Measurements from ENCODE around the gene SBF2. TPM values are rescaled to one million over a fixed set of nuclear protein-coding genes. Genes with fewer than 3 reads are reported as not detected.
A peak's percentile ranks its signal among the peaks of the same experiment; 100 is the strongest.
"Not testable (repeated sequence)": the region's sequence is repeated elsewhere in the genome, so short reads cannot be mapped to it uniquely, and the experiment has no call there.

SBF2 gene
- total RNA-seq, 1 donor from 2014 or later, result 21.1 TPM

DNA sequence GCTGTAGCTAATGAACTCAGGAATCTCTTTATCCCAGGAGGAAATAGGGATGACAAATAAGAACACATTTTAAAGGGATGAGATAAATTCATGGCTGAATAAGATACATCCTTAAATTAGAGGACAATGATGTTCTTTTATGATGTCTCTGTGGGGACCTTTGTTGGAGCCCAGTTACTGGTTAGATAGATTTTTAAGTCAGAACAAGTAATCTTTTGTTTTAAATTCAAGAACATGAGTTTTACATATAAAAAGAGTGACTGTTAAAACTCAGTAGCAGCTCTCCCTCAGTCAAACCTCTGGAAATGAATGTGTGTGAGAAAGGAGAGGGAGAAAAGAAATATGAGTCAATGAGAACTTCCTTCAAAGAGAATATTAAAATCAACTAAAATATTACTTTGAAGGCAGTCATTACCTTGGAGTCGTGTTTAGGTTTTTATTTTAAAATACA lies 388.5 kb downstream of the SBF2 start:
- DNase-seq (ENCODE audit: low read depth), result no peak
- TF ChIP-seq, protein P1, sequence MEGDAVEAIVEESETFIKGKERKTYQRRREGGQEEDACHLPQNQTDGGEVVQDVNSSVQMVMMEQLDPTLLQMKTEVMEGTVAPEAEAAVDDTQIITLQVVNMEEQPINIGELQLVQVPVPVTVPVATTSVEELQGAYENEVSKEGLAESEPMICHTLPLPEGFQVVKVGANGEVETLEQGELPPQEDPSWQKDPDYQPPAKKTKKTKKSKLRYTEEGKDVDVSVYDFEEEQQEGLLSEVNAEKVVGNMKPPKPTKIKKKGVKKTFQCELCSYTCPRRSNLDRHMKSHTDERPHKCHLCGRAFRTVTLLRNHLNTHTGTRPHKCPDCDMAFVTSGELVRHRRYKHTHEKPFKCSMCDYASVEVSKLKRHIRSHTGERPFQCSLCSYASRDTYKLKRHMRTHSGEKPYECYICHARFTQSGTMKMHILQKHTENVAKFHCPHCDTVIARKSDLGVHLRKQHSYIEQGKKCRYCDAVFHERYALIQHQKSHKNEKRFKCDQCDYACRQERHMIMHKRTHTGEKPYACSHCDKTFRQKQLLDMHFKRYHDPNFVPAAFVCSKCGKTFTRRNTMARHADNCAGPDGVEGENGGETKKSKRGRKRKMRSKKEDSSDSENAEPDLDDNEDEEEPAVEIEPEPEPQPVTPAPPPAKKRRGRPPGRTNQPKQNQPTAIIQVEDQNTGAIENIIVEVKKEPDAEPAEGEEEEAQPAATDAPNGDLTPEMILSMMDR (IDR thresholded peaks at IDR 0.05; ENCODE audit: insufficient read depth, low read length, poor library complexity, severe bottlenecking), result no peak
- H3K27me3 ChIP-seq (ENCODE audit: control insufficient read depth, insufficient read depth, low read length), result no peaks in the 10 kb centered on the region
- no peaks in the 10 kb centered on the region for H3K36me3 ChIP-seq (ENCODE audit: control insufficient read depth, insufficient read depth, low read length)
- no peak overlapping the region for H3K4me3 ChIP-seq (ENCODE audit: low read depth, low read length)

DNA sequence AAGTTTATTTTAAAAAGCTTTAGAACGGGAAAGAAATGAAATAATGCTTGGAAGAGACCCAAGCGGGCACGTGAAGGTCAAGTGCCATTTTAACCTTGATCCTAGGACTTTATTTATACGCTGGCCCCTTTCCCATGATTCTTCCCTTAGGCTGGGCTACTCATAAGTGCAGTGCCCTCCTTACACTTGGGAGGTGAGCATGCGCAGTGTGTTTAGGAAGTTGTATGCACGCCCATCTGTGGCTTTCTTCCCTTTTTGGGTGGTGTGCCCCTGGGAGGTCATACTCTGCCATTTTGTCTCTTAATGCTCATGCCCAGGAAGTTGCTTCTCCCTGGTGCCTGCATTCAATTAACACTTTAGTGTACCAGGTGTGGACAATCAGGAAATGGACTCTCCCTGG lies 390.4 kb downstream of the SBF2 start:
- TF ChIP-seq, protein P1 (IDR thresholded peaks at IDR 0.05; ENCODE audit: insufficient read depth, low read length, poor library complexity, severe bottlenecking), result no peak
- Histone ChIP-seq H3K27me3 (ENCODE audit: control insufficient read depth, insufficient read depth, low read length) (no peaks in the 10 kb centered on the region), H3K4me3 (ENCODE audit: low read depth, low read length) (no peak overlapping the region), H3K36me3 (ENCODE audit: control insufficient read depth, insufficient read depth, low read length) (no peaks in the 10 kb centered on the region)
- DNase-seq (ENCODE audit: low read depth), result no peak

DNA sequence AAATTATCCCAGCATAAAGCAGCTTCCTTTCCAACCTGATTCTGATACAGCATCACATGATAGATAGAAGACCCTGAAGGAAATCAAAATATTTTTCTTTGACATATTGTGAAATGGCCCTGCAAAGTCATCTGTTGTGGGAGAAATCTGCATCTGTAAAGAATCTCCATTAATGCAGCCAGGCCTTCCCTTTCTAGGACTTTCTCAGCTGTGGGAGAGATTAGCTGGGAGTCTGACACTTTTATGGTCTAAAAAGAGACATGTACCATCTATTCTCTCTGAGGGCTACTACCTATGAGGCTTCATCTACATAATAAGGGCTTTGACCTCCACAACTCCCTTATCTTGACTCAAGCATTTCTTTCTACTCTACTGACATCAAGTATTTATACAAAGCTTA lies 392.1 kb downstream of the SBF2 start:
- no peak for DNase-seq (ENCODE audit: low read depth)
- TF ChIP-seq, protein P1 (IDR thresholded peaks at IDR 0.05; ENCODE audit: insufficient read depth, low read length, poor library complexity, severe bottlenecking), result no peak
- Histone ChIP-seq H3K27me3 (ENCODE audit: control insufficient read depth, insufficient read depth, low read length) (no peaks in the 10 kb centered on the region), H3K4me3 (ENCODE audit: low read depth, low read length) (no peak overlapping the region), H3K36me3 (ENCODE audit: control insufficient read depth, insufficient read depth, low read length) (no peaks in the 10 kb centered on the region)

DNA sequence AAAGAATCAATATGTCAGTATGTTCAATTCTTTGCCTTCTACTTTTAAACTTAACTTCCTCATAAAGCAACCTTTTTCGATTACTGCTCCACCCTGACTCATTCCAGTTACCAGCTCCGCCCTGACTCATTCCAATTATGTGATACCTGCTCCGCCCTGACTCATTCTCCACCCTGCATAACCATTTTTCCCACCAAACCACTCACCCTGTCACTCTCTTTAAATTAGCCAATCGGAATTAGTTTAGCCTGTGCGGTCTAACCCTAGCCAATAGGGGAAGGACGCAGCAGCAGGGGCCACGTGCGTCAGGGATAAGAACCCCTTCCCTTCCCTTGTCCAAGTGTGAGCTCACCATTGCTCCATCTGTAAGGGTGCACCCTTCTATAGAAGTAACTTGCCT lies 393.8 kb downstream of the SBF2 start:
- peak; percentile 61 for DNase-seq (ENCODE audit: low read depth)
- not testable (repeated sequence) for H3K36me3 ChIP-seq (ENCODE audit: control insufficient read depth, insufficient read depth, low read length); H3K4me3 ChIP-seq (ENCODE audit: low read depth, low read length); H3K27me3 ChIP-seq (ENCODE audit: control insufficient read depth, insufficient read depth, low read length)

DNA sequence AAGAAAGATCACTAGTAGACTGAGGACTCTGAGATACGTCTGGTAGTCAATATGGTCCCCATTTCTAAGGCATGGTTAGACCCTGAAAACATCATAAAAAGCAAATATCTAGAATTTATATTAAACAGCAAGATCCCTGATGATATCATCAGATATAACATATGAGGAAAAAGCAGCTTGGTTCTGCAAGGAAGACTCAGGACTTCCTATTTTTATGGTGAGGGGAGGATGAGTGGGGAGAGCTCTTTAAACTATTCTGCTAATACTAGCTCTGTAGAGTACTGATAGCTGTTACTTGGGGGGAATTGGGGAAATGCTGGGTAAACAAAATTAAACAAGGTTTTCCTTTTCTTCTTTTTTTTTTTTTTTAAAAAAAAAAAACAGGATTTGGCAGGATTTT lies 394.3 kb downstream of the SBF2 start:
- no peak for DNase-seq (ENCODE audit: low read depth)
- TF ChIP-seq, protein P1 (IDR thresholded peaks at IDR 0.05; ENCODE audit: insufficient read depth, low read length, poor library complexity, severe bottlenecking), result no peak
- no peaks in the 10 kb centered on the region for H3K36me3 ChIP-seq (ENCODE audit: control insufficient read depth, insufficient read depth, low read length)
- H3K27me3 ChIP-seq (ENCODE audit: control insufficient read depth, insufficient read depth, low read length), result no peaks in the 10 kb centered on the region
- no peak overlapping the region for H3K4me3 ChIP-seq (ENCODE audit: low read depth, low read length)

DNA sequence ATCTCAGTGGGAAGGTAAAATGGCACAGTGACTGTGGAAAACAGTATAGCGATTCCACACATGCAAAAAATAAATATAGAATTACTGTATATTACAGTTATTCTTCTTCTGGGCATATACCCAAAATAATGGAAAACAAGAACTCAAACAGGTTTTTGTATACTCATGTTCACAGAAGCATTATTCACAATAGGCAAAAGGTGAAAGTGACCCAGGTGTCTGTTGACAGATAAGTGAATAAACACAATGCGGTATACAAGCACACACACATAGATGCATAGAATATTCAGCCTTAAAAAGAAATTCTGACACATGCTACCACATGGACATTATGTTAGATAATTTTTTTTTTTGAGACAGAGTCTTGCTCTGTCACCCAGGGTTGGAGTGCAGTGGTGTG lies 397.1 kb downstream of the SBF2 start:
- H3K36me3 ChIP-seq (ENCODE audit: control insufficient read depth, insufficient read depth, low read length), result no peaks in the 10 kb centered on the region
- no peak for DNase-seq (ENCODE audit: low read depth)
- H3K27me3 ChIP-seq (ENCODE audit: control insufficient read depth, insufficient read depth, low read length), result no peaks in the 10 kb centered on the region
- TF ChIP-seq, protein P1 (IDR thresholded peaks at IDR 0.05; ENCODE audit: insufficient read depth, low read length, poor library complexity, severe bottlenecking), result no peak
- no peak overlapping the region for H3K4me3 ChIP-seq (ENCODE audit: low read depth, low read length)
